ENCODE results near the gene ADIRF. TPM values are rescaled to one million over a fixed set of nuclear protein-coding genes. Genes with fewer than 3 reads are reported as not detected.
"Not testable (repeated sequence)": the region's sequence is repeated elsewhere in the genome, so short reads cannot be mapped to it uniquely, and the experiment has no call there.

Gene ADIRF
- total RNA-seq, 1 experiment from 2014 or later, result not detected

GRCh38 chr10:86979296-86979818, 11.1 kb downstream of the ADIRF start:
- H3K4me1 Mint-ChIP-seq (ENCODE audit: low read depth, unreplicated experiment), result peaks cover 27% of the 10 kb centered on the region
- H3K4me3 Mint-ChIP-seq (ENCODE audit: unreplicated experiment), result no peak overlapping the region
- H3K9me3 ChIP-seq, result no peaks in the 10 kb centered on the region
- H3K27me3 Mint-ChIP-seq (ENCODE audit: insufficient read depth, unreplicated experiment), result no peaks in the 10 kb centered on the region
- H3K36me3 Mint-ChIP-seq (ENCODE audit: insufficient read depth, unreplicated experiment), result peaks cover 7% of the 10 kb centered on the region
- H3K27me3 ChIP-seq (replicated peaks; ENCODE audit: control insufficient read depth, insufficient read depth, low read length), result no peaks in the 10 kb centered on the region
- no TSS peak for BruUV-seq (replicated peaks)
- no peak for TF ChIP-seq CTCF (IDR thresholded peaks at IDR 0.05; ENCODE audit: insufficient read depth in 1 of 2, low read depth in 1 of 2, low read length in 1 of 2, severe bottlenecking in 1 of 2, unreplicated experiment in 1 of 2)
- no peak for DNase-seq
- intact Hi-C loops (cut with micrococcal nuclease; ENCODE audit: unreplicated experiment), result no loop called here
- no peaks in the 10 kb centered on the region for H3K9me3 Mint-ChIP-seq (ENCODE audit: unreplicated experiment)
- ChIA-PET CTCF (no interaction called here), POLR2A (no interaction called here)
- no peak overlapping the region for H3K27ac Mint-ChIP-seq (ENCODE audit: unreplicated experiment)
- H3K4me1 ChIP-seq, result peaks cover 12% of the 10 kb centered on the region
- no peak overlapping the region for H3K4me3 ChIP-seq (ENCODE audit: low read depth, low read length)
- no peaks in the 10 kb centered on the region for H3K36me3 ChIP-seq (ENCODE audit: control insufficient read depth, insufficient read depth, low read length)

GRCh38 chr10:86979977-86980448, 11.7 kb downstream of the ADIRF start:
- DNase-seq, result no peak
- H3K27ac Mint-ChIP-seq (ENCODE audit: unreplicated experiment), result no peak overlapping the region
- no peak overlapping the region for H3K4me3 Mint-ChIP-seq (ENCODE audit: unreplicated experiment)
- ChIA-PET CTCF (no interaction called here), POLR2A (no interaction called here)
- H3K4me1 ChIP-seq, result peaks cover 5% of the 10 kb centered on the region
- peaks cover 22% of the 10 kb centered on the region for H3K4me1 Mint-ChIP-seq (ENCODE audit: low read depth, unreplicated experiment)
- peaks cover under 1% of the 10 kb centered on the region for H3K36me3 Mint-ChIP-seq (ENCODE audit: insufficient read depth, unreplicated experiment)
- no peak overlapping the region for H3K4me3 ChIP-seq (ENCODE audit: low read depth, low read length)
- H3K27me3 Mint-ChIP-seq (ENCODE audit: insufficient read depth, unreplicated experiment), result no peaks in the 10 kb centered on the region
- H3K36me3 ChIP-seq (ENCODE audit: control insufficient read depth, insufficient read depth, low read length), result no peaks in the 10 kb centered on the region
- H3K27me3 ChIP-seq (replicated peaks; ENCODE audit: control insufficient read depth, insufficient read depth, low read length), result no peaks in the 10 kb centered on the region
- H3K9me3 ChIP-seq, result no peaks in the 10 kb centered on the region
- intact Hi-C loops (cut with micrococcal nuclease; ENCODE audit: unreplicated experiment), result no loop called here
- no peaks in the 10 kb centered on the region for H3K9me3 Mint-ChIP-seq (ENCODE audit: unreplicated experiment)
- BruUV-seq (replicated peaks), result no TSS peak
- no peak for TF ChIP-seq CTCF (IDR thresholded peaks at IDR 0.05; ENCODE audit: insufficient read depth in 1 of 2, low read depth in 1 of 2, low read length in 1 of 2, severe bottlenecking in 1 of 2, unreplicated experiment in 1 of 2)

DNA sequence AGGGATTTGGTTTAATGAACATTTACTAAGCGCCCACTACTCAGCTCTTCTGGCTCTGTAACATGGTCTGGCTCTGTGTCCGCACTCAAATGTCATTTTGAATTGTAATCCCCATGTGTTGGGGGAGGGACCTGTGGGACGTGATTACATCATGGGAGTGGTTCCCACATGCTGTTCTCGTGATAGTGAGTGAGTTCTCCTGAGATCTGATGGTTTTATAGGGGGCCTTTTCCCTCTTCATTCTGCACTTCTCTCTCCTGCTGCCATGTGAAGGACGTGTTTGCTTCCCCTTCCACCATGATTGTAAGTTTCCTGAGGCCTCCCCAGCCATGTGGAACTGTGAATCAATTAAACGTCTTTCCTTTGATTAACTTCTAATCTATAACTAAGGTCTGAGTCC, 12.7 kb downstream of the ADIRF start:
- H3K27ac Mint-ChIP-seq (ENCODE audit: unreplicated experiment), result not testable (repeated sequence)

DNA sequence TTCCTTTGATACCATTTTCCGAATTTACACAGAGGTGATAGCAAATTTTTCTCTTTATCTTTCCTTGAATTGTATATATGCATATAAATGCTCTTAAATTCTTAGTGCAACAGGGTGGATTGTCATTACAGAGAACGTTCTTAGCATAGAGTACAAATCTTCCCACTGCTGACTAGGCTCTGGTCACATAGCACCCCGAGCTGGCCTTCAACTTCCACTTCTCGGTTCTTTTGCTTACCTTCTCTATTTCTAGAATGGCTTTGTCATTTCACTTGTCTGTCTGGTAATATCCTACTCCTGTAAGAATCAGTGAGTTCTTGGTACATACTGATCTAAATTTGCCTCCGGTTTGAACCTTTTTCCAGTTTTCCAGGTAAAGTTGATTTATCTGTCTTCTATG, 13.4 kb downstream of the ADIRF start:
- H3K9me3 Mint-ChIP-seq (ENCODE audit: unreplicated experiment), result no peaks in the 10 kb centered on the region
- TF ChIP-seq CTCF (IDR thresholded peaks at IDR 0.05; ENCODE audit: insufficient read depth in 1 of 2, low read depth in 1 of 2, low read length in 1 of 2, severe bottlenecking in 1 of 2, unreplicated experiment in 1 of 2), result no peak

More for the DNA sequence above, 12.7 kb downstream of the ADIRF start:
- peaks cover 22% of the 10 kb centered on the region for H3K4me1 Mint-ChIP-seq (ENCODE audit: low read depth, unreplicated experiment)
- H3K36me3 Mint-ChIP-seq (ENCODE audit: insufficient read depth, unreplicated experiment); H3K27me3 ChIP-seq (replicated peaks; ENCODE audit: control insufficient read depth, insufficient read depth, low read length); CTCF ChIA-PET; DNase-seq; intact Hi-C loops (cut with micrococcal nuclease; ENCODE audit: unreplicated experiment); H3K4me1 ChIP-seq; H3K36me3 ChIP-seq (ENCODE audit: control insufficient read depth, insufficient read depth, low read length); POLR2A ChIA-PET; H3K9me3 ChIP-seq; H3K9me3 Mint-ChIP-seq (ENCODE audit: unreplicated experiment); H3K4me3 ChIP-seq (ENCODE audit: low read depth, low read length); H3K4me3 Mint-ChIP-seq (ENCODE audit: unreplicated experiment); H3K27me3 Mint-ChIP-seq (ENCODE audit: insufficient read depth, unreplicated experiment); BruUV-seq (replicated peaks): not testable (repeated sequence)

DNA sequence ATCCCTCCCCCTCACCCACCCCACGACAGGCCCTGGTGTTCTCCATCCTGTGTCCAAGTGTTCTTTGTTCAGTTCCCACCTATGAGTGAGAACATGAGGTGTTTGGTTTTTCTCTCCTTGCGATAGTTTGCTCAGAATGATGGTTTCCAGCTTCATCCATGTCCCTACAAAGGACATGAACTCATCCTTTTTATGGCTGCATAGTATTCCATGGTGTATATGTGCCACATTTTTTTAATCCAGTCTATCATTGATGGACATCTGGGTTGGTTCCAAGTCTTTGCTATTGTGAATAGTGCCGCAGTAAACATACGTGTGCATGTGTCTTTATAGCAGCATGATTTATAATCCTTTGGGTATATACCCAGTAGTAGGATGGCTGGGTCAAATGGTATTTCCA, 16.2 kb downstream of the ADIRF start:
- H3K27me3 Mint-ChIP-seq (ENCODE audit: insufficient read depth, unreplicated experiment); BruUV-seq (replicated peaks); intact Hi-C loops (cut with micrococcal nuclease; ENCODE audit: unreplicated experiment); CTCF ChIA-PET; H3K36me3 Mint-ChIP-seq (ENCODE audit: insufficient read depth, unreplicated experiment); H3K4me3 Mint-ChIP-seq (ENCODE audit: unreplicated experiment); H3K27me3 ChIP-seq (replicated peaks; ENCODE audit: control insufficient read depth, insufficient read depth, low read length); POLR2A ChIA-PET; H3K4me3 ChIP-seq (ENCODE audit: low read depth, low read length); H3K36me3 ChIP-seq (ENCODE audit: control insufficient read depth, insufficient read depth, low read length); H3K9me3 ChIP-seq; H3K27ac Mint-ChIP-seq (ENCODE audit: unreplicated experiment); H3K9me3 Mint-ChIP-seq (ENCODE audit: unreplicated experiment); H3K4me1 Mint-ChIP-seq (ENCODE audit: low read depth, unreplicated experiment); H3K4me1 ChIP-seq; DNase-seq: not testable (repeated sequence)

More for the DNA sequence above, 13.4 kb downstream of the ADIRF start:
- intact Hi-C loops (cut with micrococcal nuclease; ENCODE audit: unreplicated experiment), result no loop called here
- ChIA-PET POLR2A (no interaction called here), CTCF (no interaction called here)
- no peak for DNase-seq
- no TSS peak for BruUV-seq (replicated peaks)
- no peak overlapping the region for H3K27ac Mint-ChIP-seq (ENCODE audit: unreplicated experiment)
- H3K36me3 Mint-ChIP-seq (ENCODE audit: insufficient read depth, unreplicated experiment), result no peaks in the 10 kb centered on the region
- no peaks in the 10 kb centered on the region for H3K9me3 ChIP-seq
- H3K27me3 Mint-ChIP-seq (ENCODE audit: insufficient read depth, unreplicated experiment), result no peaks in the 10 kb centered on the region
- H3K27me3 ChIP-seq (replicated peaks; ENCODE audit: control insufficient read depth, insufficient read depth, low read length), result no peaks in the 10 kb centered on the region
- no peaks in the 10 kb centered on the region for H3K36me3 ChIP-seq (ENCODE audit: control insufficient read depth, insufficient read depth, low read length)
- no peak overlapping the region for H3K4me3 Mint-ChIP-seq (ENCODE audit: unreplicated experiment)
- H3K4me3 ChIP-seq (ENCODE audit: low read depth, low read length), result no peak overlapping the region
- peaks cover 5% of the 10 kb centered on the region for H3K4me1 ChIP-seq
- H3K4me1 Mint-ChIP-seq (ENCODE audit: low read depth, unreplicated experiment), result peaks cover 22% of the 10 kb centered on the region
